Neutrophil (primary cell): ENCODE results near the gene RAB44.

ENCODE experiments used
- H3K27ac ChIP-seq: fragments of 200-600 bp; sonication (generic); 2 replicates; pipeline ENCODE4 v1.5.1; 2016; ENCODE audit warnings: mild to moderate bottlenecking, moderate library complexity
- H3K27me3 ChIP-seq: fragments of 200-600 bp; sonication (generic); 2 replicates; pipeline ENCODE4 v1.6.0; 2016; ENCODE audit warnings: mild to moderate bottlenecking
- H3K36me3 ChIP-seq: fragments of 200-600 bp; sonication (generic); 2 replicates; pipeline ENCODE4 v1.5.1; 2017
- H3K4me1 ChIP-seq, 2 experiments: fragments of 200-600 bp in 1 of 2; sonication (generic) in 1 of 2; 1 replicate in 1 of 2; 2 replicates in 1 of 2; pipeline versions ENCODE4 v1.5.1 to v1.6.1; 2013 to 2016; ENCODE audit warnings: low read depth in 1 of 2, low read length in 1 of 2, mild to moderate bottlenecking in 1 of 2, moderate library complexity in 1 of 2; ENCODE audit not compliant: control insufficient read depth in 1 of 2, insufficient read depth in 1 of 2
- H3K4me3 ChIP-seq, 2 experiments: fragments of 200-600 bp in 1 of 2; sonication (generic) in 1 of 2; 1 replicate in 1 of 2; 2 replicates in 1 of 2; pipeline ENCODE4 v1.5.1; 2013 to 2016; ENCODE audit warnings: low read depth in 1 of 2, low read length in 1 of 2, mild to moderate bottlenecking in 1 of 2, moderate library complexity in 1 of 2
- H3K9me3 ChIP-seq: fragments of 200-600 bp; sonication (generic); 2 replicates; pipeline ENCODE4 v1.5.1; 2016
- CTCF ChIP-seq: fragments of 200-600 bp; sonication (generic); IDR thresholded peaks from 2 replicates; pipeline ENCODE4 v1.5.1; 2016; ENCODE audit warnings: antibody characterized with exemption

RAB44 gene

DNA sequence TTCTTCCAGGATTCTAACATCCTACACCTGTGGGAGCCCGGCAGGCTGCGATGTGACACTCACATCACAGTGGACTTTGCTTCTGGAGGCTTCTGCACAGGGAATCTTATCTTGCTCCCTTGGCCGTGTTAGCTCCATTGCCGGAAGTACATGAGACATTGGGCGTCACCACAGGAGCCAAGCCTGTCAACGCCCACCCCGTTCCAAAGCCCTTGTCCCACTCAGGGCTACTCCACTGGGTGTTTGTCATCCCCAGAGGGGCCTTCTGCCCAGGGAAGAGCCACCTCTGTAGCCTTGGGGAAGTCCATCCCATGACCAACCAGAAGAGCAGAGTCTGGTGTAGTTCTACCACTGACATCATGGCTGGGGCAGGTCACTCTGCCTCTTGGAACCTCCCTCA, 1.7 kb downstream of the RAB44 start:
- peaks cover 8% of the 10 kb centered on the region for H3K36me3 ChIP-seq
- H3K4me3 ChIP-seq: peak overlapping the region in 1 of 2 experiments; percentile 47
- H3K4me1 ChIP-seq: peaks cover 63 to 64% of the 10 kb centered on the region in 2 experiments
- peak overlapping the region; percentile 82 for H3K27ac ChIP-seq
- no peaks in the 10 kb centered on the region for H3K27me3 ChIP-seq
- H3K9me3 ChIP-seq: no peaks in the 10 kb centered on the region
- TF ChIP-seq CTCF: no peak

DNA sequence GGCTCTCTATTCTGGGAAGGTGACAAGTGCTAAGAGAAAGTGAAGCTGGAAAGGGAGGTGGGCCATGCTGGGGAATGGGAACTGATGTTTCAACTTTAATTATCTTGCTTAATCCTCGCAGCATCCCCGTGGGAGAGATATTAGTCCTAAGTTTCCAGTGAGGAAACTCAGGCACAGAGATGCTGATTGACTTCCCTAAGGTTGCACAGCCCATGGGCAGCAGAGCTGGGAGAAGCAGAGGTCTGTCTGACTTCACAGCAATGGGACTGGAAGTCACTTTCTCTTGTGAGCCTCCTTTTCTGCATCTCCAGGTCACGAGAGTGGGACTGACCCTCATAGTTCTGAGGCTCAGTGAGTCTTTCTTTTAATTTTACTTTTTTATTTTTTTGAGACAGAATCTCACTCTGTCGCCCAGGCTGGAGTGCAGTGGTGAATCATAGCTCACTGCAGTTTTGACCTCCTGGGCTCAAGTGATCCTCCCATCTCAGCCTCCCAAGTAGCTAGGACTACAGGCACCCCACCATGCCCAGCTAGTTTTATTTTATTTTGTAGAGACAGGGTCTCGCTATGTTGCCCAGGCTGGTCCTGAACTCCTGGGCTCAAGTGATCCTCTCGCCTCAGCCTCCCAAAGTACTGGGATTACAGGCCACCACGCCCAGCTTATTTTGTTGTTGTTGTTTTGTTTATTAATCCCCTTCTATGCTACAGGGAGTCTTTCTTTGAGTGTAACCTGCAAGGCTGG, 2.6 kb downstream of the RAB44 start:
- Histone ChIP-seq H3K9me3 (no peaks in the 10 kb centered on the region), H3K4me1 (peaks cover 63 to 64% of the 10 kb centered on the region in 2 experiments)

GRCh38 chr6:36700831-36701230, 3.2 kb downstream of the RAB44 start:
- peak overlapping the region; percentile 82 for H3K27ac ChIP-seq
- no peak for TF ChIP-seq CTCF
- H3K9me3 ChIP-seq: no peaks in the 10 kb centered on the region
- H3K4me1 ChIP-seq: peaks cover 63 to 64% of the 10 kb centered on the region in 2 experiments
- peak overlapping the region in 1 of 2 experiments; percentile 22 for H3K4me3 ChIP-seq
- no peaks in the 10 kb centered on the region for H3K27me3 ChIP-seq
- peaks cover 12% of the 10 kb centered on the region for H3K36me3 ChIP-seq

More for the DNA sequence above, 2.6 kb downstream of the RAB44 start:
- Histone ChIP-seq H3K27me3 (no peaks in the 10 kb centered on the region), H3K27ac (peak overlapping the region; percentile 82), H3K4me3 (no peak overlapping the region), H3K36me3 (peaks cover 12% of the 10 kb centered on the region)
- no peak for TF ChIP-seq CTCF

- H3K4me1 ChIP-seq: peaks cover 63 to 64% of the 10 kb centered on the region in 2 experiments
- peak overlapping the region in 1 of 2 experiments; percentile 22 for H3K4me3 ChIP-seq
- no peak for TF ChIP-seq CTCF
- no peaks in the 10 kb centered on the region for H3K27me3 ChIP-seq
- no peaks in the 10 kb centered on the region for H3K9me3 ChIP-seq
- peaks cover 17% of the 10 kb centered on the region for H3K36me3 ChIP-seq
- H3K27ac ChIP-seq: peak overlapping the region; percentile 82
Observed at GRCh38 chr6:36701401-36701991, 3.9 kb downstream of the RAB44 start.

GRCh38 chr6:36702656-36703055, 5.0 kb downstream of the RAB44 start:
- Histone ChIP-seq H3K27ac (peak overlapping the region; percentile 82), H3K36me3 (peaks cover 26% of the 10 kb centered on the region), H3K4me1 (peaks cover 52 to 53% of the 10 kb centered on the region in 2 experiments), H3K9me3 (no peaks in the 10 kb centered on the region), H3K27me3 (no peaks in the 10 kb centered on the region), H3K4me3 (no peak overlapping the region)
- no peak for TF ChIP-seq CTCF
